Measurements from ENCODE around the gene GRAMD4. TPM values are rescaled to one million over a fixed set of nuclear protein-coding genes. Genes with fewer than 3 reads are reported as not detected.
A peak's percentile ranks its signal among the peaks of the same experiment; 100 is the strongest.

The GRAMD4 gene, protein sequence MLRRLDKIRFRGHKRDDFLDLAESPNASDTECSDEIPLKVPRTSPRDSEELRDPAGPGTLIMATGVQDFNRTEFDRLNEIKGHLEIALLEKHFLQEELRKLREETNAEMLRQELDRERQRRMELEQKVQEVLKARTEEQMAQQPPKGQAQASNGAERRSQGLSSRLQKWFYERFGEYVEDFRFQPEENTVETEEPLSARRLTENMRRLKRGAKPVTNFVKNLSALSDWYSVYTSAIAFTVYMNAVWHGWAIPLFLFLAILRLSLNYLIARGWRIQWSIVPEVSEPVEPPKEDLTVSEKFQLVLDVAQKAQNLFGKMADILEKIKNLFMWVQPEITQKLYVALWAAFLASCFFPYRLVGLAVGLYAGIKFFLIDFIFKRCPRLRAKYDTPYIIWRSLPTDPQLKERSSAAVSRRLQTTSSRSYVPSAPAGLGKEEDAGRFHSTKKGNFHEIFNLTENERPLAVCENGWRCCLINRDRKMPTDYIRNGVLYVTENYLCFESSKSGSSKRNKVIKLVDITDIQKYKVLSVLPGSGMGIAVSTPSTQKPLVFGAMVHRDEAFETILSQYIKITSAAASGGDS
- 58.1 TPM for total RNA-seq
- long read RNA-seq, full-length matches to known transcripts = 2 of 103 reads
- long read RNA-seq, partial matches to known transcripts = 27 of 103 reads
- long read RNA-seq, other reads (novel, unspliced or antisense) = 74 of 103 reads

DNA sequence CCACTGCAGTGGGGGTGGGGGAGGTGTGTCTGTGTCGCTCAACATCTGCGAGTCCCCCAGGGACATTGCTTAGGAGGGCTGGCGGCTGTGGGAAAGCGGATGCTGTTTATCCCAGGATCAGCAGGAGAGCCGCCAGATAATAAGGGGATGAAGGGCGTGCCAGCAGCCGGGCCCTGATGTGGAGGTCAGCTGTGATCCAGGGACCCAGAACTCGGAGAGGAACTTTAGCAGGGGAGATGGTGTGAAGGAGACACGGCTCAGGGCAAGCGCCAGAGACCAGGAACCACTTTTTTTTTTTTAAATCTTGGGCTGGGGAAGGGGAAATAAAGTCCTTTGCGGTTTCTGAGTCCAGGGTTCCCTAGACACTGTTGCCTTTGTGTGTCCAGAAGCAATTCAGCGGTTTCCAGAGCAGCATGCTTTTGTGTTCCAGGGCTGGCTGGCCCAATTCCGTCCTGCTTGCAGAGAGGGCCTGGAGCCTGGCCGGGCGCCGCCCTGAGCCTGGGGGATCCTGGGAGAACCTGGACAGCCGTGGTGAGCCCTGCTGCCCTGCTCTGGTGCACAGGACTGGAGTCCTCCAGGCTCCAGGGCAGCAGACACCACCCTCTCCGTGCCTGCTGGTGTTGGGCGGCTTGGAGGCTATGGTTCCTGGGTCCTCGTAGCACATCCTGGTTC, at the start of gene GRAMD4:
GRAMD4 (plus strand) TSS at position 557 of the 672 bp plus-strand sequence. CDS start 6,414 bp downstream, outside the sequence.
- Histone ChIP-seq H3K4me1 (peaks cover 41% of the 10 kb centered on the region), H3K36me3 (no peaks in the 10 kb centered on the region), H3K4me3 (no peak within 1 kb of the TSS), H3K27ac (peak within 1 kb of the TSS; percentile 24), H3K9me3 (no peaks in the 10 kb centered on the region), H3K27me3 (ENCODE audit: low read depth) (no peaks in the 10 kb centered on the region)
- intact Hi-C loops (cut with DNase I) = no loop called here
- peak; percentile 23 to 54 for ATAC-seq
- DNase-seq = no peak
- TF ChIP-seq, protein P1, sequence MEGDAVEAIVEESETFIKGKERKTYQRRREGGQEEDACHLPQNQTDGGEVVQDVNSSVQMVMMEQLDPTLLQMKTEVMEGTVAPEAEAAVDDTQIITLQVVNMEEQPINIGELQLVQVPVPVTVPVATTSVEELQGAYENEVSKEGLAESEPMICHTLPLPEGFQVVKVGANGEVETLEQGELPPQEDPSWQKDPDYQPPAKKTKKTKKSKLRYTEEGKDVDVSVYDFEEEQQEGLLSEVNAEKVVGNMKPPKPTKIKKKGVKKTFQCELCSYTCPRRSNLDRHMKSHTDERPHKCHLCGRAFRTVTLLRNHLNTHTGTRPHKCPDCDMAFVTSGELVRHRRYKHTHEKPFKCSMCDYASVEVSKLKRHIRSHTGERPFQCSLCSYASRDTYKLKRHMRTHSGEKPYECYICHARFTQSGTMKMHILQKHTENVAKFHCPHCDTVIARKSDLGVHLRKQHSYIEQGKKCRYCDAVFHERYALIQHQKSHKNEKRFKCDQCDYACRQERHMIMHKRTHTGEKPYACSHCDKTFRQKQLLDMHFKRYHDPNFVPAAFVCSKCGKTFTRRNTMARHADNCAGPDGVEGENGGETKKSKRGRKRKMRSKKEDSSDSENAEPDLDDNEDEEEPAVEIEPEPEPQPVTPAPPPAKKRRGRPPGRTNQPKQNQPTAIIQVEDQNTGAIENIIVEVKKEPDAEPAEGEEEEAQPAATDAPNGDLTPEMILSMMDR (IDR thresholded peaks at IDR 0.05) = no peak

DNA sequence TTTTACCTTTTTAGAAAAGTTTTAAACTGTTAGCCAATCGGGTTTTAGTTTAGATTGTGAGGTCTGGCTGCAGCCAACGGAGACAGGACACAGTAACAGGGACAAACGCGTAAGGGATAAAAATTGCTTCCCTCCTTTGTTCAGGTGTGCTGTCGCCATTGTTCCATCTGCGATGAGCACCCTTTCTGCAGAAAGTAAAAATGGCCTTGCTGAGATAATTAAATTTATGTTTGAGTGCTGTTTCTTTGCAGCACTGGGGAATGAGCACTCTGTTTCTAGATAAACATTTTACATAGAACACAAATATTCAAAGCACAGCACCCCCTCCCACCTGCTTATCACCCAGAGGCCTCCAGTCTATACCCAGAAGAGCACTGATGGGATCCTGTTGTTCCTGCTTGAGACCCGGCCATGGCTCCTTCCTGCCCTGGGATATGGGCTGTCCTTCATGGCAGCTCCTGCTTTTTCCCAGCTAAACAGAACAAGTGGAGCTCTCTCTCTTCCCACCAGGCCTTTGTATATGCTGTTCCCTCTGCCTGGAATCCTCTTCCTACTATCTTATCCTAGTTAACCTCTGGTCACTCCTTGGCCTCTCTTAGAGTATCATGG, 48.4 kb upstream of the GRAMD4 start:
- intact Hi-C loops (cut with DNase I) = no loop called here
- peaks cover 17% of the 10 kb centered on the region for H3K4me1 ChIP-seq
- TF ChIP-seq, protein P1 (IDR thresholded peaks at IDR 0.05) = no peak

DNA sequence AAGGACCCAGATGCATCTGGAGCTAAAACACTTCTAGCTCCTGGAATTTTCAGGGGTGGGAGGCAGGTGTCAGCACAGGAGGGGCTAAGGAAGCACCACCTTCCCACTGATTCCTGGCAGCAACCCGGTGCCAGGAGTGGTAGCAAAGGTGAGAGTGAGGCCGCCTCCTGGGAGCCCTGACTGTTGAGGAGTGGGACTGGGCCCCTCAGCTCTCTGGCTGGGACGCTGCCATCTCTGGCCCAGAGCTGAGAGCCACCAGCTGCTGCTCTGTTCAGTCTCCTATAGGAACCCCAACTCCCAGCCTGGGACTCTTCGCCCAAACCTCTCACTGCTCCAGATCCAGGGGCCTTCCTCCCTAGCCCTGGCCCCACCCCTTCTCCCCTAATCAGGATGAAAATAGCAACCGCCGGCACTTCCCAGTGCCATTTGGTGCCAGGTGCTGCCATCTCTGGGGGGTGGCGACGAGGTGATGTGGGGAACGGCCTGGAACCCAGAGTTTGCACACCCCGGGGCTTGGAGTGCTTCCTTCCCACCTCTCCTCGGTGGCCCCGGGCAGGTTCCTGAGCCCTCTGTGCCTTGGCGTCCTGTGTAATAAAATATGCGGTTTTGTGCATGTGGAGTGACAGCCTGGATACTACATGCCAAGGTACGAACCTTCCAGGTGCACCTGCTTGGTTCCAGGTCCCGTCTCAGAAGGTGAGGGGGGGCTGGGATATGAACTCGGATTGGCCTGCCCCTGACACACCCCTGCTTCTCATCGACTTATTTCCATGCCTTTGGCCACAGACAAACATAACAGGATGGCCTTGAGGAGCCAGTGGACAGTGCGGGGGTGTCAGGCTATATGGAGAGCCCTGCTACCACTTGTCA, 47.0 kb upstream of the GRAMD4 start:
- Histone ChIP-seq H3K36me3 (no peaks in the 10 kb centered on the region), H3K4me1 (peaks cover 23% of the 10 kb centered on the region), H3K27me3 (ENCODE audit: low read depth) (no peaks in the 10 kb centered on the region), H3K4me3 (no peak overlapping the region), H3K27ac (no peak overlapping the region), H3K9me3 (peaks cover 10% of the 10 kb centered on the region)
- intact Hi-C loops (cut with DNase I) = no loop called here
- TF ChIP-seq, protein P1 (IDR thresholded peaks at IDR 0.05) = no peak
- no peak for ATAC-seq
- peak; percentile 33 for DNase-seq

More for the DNA sequence above, 48.4 kb upstream of the GRAMD4 start:
- peak; percentile 3 for DNase-seq
- Histone ChIP-seq H3K27ac (no peak overlapping the region), H3K27me3 (ENCODE audit: low read depth) (no peaks in the 10 kb centered on the region), H3K36me3 (no peaks in the 10 kb centered on the region), H3K9me3 (peaks cover 10% of the 10 kb centered on the region), H3K4me3 (no peak overlapping the region)
- ATAC-seq = no peak

DNA sequence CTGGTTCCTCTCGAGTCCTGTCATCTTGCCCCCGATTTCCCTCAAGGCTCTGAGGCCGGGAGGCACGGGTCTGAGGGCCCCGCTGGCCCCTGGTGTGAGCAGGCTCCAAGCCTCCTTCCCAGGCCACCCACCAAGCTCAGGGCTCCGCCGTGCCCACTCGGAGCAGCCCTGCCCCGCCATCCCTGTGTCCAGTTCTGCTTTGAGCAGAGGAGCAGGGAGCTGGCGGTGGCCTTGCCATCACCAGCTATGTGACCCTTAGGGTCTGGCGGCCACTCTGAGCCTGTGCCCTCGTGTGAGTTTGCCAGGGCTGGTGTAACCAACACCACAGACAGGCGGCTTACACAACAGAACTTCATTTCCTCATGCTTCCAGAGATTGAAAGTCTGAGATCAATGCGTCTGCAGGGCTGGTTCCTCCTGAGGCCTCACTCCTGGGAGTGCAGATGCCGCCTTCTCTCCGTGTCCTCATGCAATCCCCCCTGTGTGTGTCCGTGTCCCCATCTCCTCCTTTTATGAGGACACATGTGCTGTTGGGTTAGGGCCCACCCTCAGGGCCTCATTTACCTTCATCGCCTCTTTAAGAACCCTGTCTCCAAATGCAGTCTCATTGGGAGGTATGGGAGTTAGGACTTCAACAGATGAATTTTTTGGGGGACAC, 46.3 kb upstream of the GRAMD4 start:
- ATAC-seq (no peak), DNase-seq (peak; percentile 68)
- TF ChIP-seq, protein P1 (IDR thresholded peaks at IDR 0.05) = no peak
- Histone ChIP-seq H3K27ac (no peak overlapping the region), H3K4me1 (peaks cover 31% of the 10 kb centered on the region), H3K9me3 (peaks cover 10% of the 10 kb centered on the region), H3K27me3 (ENCODE audit: low read depth) (no peaks in the 10 kb centered on the region), H3K4me3 (no peak overlapping the region), H3K36me3 (no peaks in the 10 kb centered on the region)
- intact Hi-C loops (cut with DNase I) = no loop called here
